GM18909 (cell line): Measurements from ENCODE around the gene LYRM4.

Source experiments
- ATAC-seq: cut with Tn5 transposase; IDR thresholded peaks from one replicate; pipeline ENCODE4 v1.9.1; 2021; ENCODE audit warnings: mild to moderate bottlenecking; ENCODE audit not compliant: unreplicated experiment, poor library complexity

The LYRM4 gene

DNA sequence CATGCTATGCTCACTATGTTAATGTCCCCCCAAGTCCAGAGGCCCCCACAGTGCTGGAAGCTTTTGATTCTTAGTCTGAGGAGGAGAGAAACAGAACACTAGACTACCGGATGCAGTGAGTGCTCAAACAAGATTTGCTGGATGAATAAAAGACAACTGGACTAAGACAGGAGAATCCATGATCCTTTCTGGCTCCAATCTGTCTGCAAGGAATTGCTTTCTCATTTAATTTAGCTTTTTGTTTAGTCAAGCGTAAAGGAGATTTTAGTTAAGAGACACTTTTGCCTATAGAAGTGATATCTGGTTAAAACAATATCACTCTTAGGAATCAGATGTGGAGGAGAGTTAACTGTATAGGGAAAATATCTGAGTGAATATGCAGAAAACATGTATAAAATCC, 13.5 kb downstream of the LYRM4 start:
- ATAC-seq = no peak

DNA sequence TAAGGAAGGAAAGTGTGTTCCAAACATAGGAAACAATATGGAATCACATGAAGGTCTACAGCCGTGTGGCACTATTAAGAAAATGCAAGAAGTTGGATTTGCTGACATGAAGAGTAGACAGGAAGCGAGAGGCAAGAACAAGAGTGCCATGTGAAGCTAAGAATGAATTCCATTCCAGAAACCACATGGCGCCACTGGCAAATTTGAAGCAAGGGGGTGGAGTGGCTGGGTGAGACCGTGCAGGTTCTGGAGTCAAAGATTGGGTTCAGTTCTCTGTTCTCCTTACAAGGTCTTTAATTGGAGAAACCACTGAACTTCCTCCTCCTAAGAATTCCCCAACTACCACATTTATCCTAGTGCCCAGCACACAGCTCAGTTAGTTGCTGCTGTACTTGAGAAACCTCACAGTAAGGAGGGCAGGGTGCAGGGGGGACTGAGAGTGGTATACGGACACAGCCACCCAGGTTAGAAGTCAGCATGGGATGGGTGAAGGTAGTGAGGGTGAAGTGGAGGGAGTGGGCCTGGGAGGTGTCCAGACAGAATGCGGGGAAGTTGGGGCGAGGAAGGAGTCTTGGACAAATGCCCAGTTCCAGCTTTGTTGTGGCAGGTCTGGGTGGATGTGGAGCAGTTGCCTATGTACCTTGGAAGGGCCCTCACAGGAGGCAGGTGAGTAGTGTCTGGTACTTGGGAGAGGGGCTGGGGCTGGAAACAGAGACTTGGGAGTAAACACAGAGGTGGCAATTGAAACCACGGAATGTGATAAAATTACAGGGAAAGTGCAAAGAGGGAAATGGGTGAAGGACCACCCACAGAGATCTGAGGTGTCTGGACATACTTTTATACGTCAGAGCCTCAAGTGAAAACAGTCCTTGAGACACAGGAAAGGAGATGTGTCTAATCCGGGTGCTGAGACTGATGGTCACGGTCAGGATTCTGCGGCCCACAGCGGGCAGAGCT, 14.3 kb downstream of the LYRM4 start:
- no peak for ATAC-seq

- no peak for ATAC-seq
Measured at GRCh38 chr6:5243069-5243468, 17.7 kb downstream of the LYRM4 start.

- no peak for ATAC-seq
Measured at GRCh38 chr6:5241252-5241651, 19.5 kb downstream of the LYRM4 start.

DNA sequence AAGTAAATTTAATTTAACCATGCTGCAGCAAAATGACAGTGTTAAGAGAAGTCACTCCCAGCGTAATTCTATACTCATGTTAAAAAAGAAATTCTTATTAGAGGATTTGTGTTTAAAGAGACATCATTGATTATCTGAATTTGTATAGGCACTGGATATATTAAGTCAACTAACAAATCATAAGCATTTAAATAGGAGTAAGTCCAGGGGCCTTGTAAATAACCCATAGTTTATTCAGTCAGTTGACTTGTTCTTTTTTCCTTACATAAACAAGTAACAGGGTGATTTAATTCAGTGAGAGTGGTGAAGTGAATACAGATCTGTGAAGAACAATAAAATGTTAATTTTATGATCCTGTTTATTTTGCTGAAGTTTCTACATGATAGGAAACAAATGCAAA, 22.4 kb downstream of the LYRM4 start:
- ATAC-seq = no peak

DNA sequence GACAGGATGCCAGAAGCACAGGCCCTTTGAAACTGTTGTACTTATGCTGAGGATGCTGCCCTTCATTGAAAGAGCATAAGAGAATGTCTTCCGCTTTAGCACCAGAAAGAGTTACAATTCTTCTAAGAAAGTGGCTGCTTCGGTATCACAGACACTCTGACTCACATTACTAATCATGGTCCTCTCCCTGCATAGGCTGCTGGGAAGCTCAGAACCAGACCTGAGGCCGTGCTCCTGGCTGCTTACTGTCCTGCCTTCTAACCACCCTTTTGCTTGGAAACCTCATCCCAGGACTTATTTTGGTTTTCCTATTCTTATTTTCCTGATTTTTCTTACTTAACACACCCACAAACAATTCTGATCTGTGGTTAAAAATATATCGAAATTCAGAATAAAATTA, 22.9 kb downstream of the LYRM4 start:
- no peak for ATAC-seq

GRCh38 chr6:5235830-5236229, 24.9 kb downstream of the LYRM4 start:
- ATAC-seq = no peak

DNA sequence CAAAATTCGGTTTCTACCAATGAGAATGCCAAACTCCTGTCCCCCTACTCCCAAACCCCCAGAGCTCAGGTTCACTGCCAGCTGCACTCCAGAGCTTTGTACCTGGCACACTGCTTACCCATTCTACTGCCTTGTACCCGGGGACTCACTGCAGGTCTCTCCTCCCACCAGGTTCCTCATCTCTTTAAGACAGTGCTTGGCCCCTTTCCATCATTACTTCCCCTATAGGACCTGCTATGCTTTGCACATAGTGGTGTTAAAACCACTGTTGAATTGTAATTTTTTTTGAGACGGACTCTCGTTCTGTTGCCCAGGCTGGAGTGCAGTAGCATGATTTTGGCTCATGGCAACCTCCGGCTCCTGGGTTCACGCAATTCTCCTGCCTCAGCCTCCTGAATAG, 25.9 kb downstream of the LYRM4 start:
- no peak for ATAC-seq

GRCh38 chr6:5231289-5231688, 29.5 kb downstream of the LYRM4 start:
- ATAC-seq = no peak

DNA sequence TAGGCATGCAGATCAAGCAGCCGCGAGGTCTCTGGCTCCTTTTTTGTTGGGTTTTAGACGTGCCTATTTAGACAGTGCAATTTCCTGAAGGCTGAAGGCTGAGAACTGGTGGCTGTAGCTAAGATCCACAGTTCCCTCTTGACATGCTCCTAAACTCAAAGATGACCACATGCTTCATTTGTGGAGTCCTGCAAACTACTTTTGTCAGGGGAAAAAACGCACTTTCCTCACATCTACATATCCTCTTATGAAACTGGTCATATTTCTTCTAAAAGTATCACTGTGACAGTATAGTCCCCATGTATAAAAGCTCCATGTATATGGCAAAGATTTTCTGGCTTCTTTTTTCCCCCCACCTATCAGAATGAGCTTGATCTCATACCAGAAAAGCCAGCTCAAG, 30.7 kb downstream of the LYRM4 start:
- no peak for ATAC-seq

DNA sequence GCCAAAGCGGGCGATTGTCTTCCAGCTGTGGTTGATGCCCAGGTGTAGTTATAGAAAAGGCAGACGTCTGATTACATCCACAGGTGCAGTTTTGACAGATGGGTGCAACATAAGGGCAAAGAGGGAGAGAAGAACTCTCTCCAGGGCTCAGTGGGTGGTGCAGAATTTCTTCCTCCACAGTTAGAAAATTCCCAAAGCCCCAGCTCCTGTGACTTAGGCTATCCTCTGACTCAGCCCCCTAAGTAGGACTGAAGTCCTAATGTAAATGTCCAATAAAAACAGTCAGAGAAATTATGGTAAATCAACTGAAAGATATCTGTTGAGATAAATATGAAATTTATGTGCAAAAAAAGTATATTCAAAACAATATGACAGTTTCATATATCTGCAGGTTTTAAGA, 31.4 kb downstream of the LYRM4 start:
- no peak for ATAC-seq

DNA sequence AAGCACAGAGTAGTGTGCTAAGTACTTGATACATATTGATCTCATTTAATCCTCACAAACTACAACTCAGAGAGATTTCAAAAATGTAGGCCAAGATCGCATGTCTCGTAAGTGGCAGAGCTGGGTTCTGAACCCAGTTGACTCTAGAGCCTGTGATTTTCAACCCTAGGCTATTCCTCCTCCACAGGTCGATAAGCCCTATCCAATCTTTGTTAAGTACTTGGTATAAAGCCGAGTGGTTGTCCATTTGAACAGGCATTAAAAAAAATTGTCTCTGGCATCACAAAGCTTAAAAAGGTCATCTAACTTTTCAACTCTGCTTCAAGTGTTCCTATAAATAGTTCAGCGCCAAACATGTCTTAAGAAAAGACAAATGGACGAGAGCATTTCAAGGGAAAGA, 37.4 kb downstream of the LYRM4 start:
- ATAC-seq = no peak

- ATAC-seq = no peak
Measured at GRCh38 chr6:5220443-5220842, 40.3 kb downstream of the LYRM4 start.

DNA sequence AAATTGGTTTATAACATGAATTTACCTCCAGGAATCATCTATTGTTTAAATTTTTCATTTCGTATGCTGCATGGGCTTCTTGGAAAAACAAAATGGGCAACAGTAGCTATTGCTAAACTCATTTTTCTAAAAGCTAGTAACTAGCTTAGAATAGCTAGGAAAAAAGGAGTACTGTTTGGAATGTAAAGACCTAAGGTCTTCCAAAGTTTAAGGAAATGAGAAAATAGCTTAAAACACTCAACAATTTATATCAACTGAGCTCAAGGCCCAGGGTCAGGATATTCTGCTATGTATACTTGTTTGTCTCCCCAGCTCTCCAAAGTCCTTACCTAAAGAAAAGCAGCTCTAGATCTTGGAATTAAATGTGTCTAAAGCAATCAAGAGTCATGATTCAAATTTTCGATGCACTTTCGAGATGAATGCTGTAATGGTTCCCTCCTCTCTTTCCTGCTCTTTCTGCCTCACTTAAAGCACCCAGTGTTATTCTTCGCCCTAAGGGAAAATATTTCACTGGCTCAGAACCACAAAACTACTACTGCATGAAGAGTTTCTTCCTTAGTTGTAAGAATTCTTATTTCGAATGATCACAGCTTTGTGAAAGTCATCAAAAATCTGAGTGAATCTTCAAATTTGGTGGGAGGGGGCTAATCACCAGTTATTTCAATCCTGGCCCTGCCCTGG, 41.6 kb downstream of the LYRM4 start:
- ATAC-seq = no peak

DNA sequence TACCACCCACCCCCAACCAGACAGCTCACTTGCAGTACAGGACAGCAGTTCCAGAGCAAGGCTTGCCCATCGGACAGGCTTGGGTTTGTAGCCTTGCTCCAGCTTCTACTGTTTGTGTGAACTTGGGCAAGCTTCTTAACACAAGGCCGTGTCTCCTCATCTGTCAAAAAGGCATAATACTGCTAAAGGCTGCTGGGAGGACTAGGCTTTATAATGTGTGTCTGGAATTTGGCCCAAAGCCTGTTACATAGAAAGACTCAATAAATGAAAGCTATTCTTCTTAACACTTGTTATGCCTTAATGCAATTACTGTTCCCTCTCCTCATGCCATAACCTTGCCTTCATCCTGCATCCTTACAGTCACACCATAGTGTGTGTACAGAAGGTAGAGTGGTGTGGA, 43.4 kb downstream of the LYRM4 start:
- no peak for ATAC-seq

- no peak for ATAC-seq
Measured at GRCh38 chr6:5215799-5216198, 45.0 kb downstream of the LYRM4 start.

DNA sequence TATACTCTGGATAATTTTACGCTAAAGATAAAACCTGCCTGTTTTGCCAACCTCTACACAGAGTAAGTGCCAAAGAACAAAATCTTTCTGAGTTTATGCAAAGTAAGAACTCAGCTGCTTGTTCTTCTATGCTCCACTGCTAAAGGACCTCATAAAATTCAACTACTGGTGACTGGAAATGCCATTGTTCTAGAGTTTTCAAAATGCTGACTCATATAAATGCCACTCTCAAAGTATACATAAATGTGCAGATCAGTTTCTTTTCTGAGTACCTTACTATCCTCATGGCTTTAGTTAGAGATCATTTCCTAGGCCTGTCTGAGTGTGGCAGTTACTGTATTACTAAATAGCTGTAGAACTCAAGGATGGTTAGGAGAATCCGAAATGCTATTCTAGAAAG, 45.6 kb downstream of the LYRM4 start:
- no peak for ATAC-seq

GRCh38 chr6:5214570-5215052, 46.1 kb downstream of the LYRM4 start:
- ATAC-seq = no peak

- no peak for ATAC-seq
Measured at GRCh38 chr6:5213836-5214235, 46.9 kb downstream of the LYRM4 start.

- ATAC-seq = no peak
Measured at GRCh38 chr6:5211492-5211891, 49.3 kb downstream of the LYRM4 start.

GRCh38 chr6:5208471-5208971, 52.2 kb downstream of the LYRM4 start:
- no peak for ATAC-seq
